Measurements from ENCODE around the gene TIFAB. TPM values are rescaled to one million over a fixed set of nuclear protein-coding genes. Genes with fewer than 3 reads are reported as not detected.

TIFAB gene
- total RNA-seq, 1 experiment from 2014 or later, result not detected

- ATAC-seq (no peak), DNase-seq (ENCODE audit: low read depth, low spot score) (no peak)
- intact Hi-C loops (cut with micrococcal nuclease), result no loop called here
- Histone ChIP-seq H3K4me2 (ENCODE audit: low read length) (no peak overlapping the region), H3K4me3 (replicated peaks in 1 of 2; ENCODE audit: low read depth in 1 of 2, low read length in 2 of 2) (no peak overlapping the region), H3K9ac (ENCODE audit: low read length) (no peak overlapping the region), H3K36me3 (ENCODE audit: control insufficient read depth in 1 of 2, insufficient read depth in 2 of 2, low read length in 2 of 2) (no peaks in the 10 kb centered on the region), H3K27ac (ENCODE audit: low read depth, low read length) (no peak overlapping the region), H3K4me1 (ENCODE audit: control insufficient read depth in 1 of 2, insufficient read depth in 2 of 2, low read length in 2 of 2) (no peaks in the 10 kb centered on the region), H4K20me1 (ENCODE audit: insufficient read depth) (no peaks in the 10 kb centered on the region), H3K27me3 (ENCODE audit: insufficient read depth, low read length) (peaks cover 4% of the 10 kb centered on the region; the same call in 1 of the 2 replicates), H3K9me3 (ENCODE audit: control insufficient read depth in 1 of 2, insufficient read depth in 1 of 2, low read depth in 1 of 2, low read length in 2 of 2) (no peaks in the 10 kb centered on the region), H3K9me2 (ENCODE audit: insufficient read depth) (no peaks in the 10 kb centered on the region), H2AFZ (ENCODE audit: low read depth, low read length, poor library complexity, severe bottlenecking) (no peak overlapping the region), H3K79me2 (ENCODE audit: insufficient read depth, low read length) (no peaks in the 10 kb centered on the region)
- no TSS peak for BruUV-seq (replicated peaks)
- POLR2A ChIA-PET, result no interaction called here
- RAD21 ChIA-PET (ENCODE audit: low non-redundant PET in 1 of 2, low total read pairs in 2 of 2, uncharacterized antibody in 2 of 2, unreplicated experiment in 2 of 2), result no interaction called here
- TF ChIP-seq SP1 (IDR thresholded peaks at IDR 0.05; ENCODE audit: low read depth) (no peak), CBX3 (IDR thresholded peaks at IDR 0.05; ENCODE audit: low read depth) (no peak), ZFX (IDR thresholded peaks at IDR 0.05) (no peak), SIN3A (IDR thresholded peaks at IDR 0.05; ENCODE audit: low read depth) (no peak), ELF1 (IDR thresholded peaks at IDR 0.05; ENCODE audit: borderline replicate concordance, low read depth) (no peak), EZH2 (IDR thresholded peaks at IDR 0.05) (no peak), ZNF274 (IDR thresholded peaks at IDR 0.05; ENCODE audit: low read depth, low read length) (no peak), ZBTB33 (IDR thresholded peaks at IDR 0.05; ENCODE audit: extremely low read depth, insufficient replicate concordance, low read length) (no peak), RAD21 (IDR thresholded peaks at IDR 0.05; ENCODE audit: low read depth) (no peak), CEBPB (IDR thresholded peaks at IDR 0.05; ENCODE audit: low read depth) (no peak), FOSL1 (IDR thresholded peaks at IDR 0.05; ENCODE audit: low read depth) (no peak), POLR2AphosphoS5 (IDR thresholded peaks at IDR 0.05; ENCODE audit: low read depth, low read length) (no peak), EGR1 (IDR thresholded peaks at IDR 0.05; ENCODE audit: low read depth) (no peak), SRF (IDR thresholded peaks at IDR 0.05; ENCODE audit: low read depth) (no peak), POLR2A (IDR thresholded peaks at IDR 0.05; ENCODE audit: borderline replicate concordance, extremely low read depth, insufficient read depth, insufficient read length) (no peak), MAX (IDR thresholded peaks at IDR 0.05) (no peak), TCF7L2 (IDR thresholded peaks at IDR 0.05; ENCODE audit: borderline replicate concordance, extremely low read depth, insufficient read depth, insufficient read length) (no peak)
- TF ChIP-seq, protein P1, sequence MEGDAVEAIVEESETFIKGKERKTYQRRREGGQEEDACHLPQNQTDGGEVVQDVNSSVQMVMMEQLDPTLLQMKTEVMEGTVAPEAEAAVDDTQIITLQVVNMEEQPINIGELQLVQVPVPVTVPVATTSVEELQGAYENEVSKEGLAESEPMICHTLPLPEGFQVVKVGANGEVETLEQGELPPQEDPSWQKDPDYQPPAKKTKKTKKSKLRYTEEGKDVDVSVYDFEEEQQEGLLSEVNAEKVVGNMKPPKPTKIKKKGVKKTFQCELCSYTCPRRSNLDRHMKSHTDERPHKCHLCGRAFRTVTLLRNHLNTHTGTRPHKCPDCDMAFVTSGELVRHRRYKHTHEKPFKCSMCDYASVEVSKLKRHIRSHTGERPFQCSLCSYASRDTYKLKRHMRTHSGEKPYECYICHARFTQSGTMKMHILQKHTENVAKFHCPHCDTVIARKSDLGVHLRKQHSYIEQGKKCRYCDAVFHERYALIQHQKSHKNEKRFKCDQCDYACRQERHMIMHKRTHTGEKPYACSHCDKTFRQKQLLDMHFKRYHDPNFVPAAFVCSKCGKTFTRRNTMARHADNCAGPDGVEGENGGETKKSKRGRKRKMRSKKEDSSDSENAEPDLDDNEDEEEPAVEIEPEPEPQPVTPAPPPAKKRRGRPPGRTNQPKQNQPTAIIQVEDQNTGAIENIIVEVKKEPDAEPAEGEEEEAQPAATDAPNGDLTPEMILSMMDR (IDR thresholded peaks at IDR 0.05 in 2 of 3, conservative IDR thresholded peaks at IDR 0.05 in 1 of 3; ENCODE audit: borderline replicate concordance in 1 of 3, insufficient read depth in 1 of 3, low read depth in 2 of 3, low read length in 2 of 3), result no peak
- TF ChIP-seq, protein P2, sequence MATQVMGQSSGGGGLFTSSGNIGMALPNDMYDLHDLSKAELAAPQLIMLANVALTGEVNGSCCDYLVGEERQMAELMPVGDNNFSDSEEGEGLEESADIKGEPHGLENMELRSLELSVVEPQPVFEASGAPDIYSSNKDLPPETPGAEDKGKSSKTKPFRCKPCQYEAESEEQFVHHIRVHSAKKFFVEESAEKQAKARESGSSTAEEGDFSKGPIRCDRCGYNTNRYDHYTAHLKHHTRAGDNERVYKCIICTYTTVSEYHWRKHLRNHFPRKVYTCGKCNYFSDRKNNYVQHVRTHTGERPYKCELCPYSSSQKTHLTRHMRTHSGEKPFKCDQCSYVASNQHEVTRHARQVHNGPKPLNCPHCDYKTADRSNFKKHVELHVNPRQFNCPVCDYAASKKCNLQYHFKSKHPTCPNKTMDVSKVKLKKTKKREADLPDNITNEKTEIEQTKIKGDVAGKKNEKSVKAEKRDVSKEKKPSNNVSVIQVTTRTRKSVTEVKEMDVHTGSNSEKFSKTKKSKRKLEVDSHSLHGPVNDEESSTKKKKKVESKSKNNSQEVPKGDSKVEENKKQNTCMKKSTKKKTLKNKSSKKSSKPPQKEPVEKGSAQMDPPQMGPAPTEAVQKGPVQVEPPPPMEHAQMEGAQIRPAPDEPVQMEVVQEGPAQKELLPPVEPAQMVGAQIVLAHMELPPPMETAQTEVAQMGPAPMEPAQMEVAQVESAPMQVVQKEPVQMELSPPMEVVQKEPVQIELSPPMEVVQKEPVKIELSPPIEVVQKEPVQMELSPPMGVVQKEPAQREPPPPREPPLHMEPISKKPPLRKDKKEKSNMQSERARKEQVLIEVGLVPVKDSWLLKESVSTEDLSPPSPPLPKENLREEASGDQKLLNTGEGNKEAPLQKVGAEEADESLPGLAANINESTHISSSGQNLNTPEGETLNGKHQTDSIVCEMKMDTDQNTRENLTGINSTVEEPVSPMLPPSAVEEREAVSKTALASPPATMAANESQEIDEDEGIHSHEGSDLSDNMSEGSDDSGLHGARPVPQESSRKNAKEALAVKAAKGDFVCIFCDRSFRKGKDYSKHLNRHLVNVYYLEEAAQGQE (IDR thresholded peaks at IDR 0.05; ENCODE audit: low read depth), result no peak
- TF ChIP-seq, protein P3, sequence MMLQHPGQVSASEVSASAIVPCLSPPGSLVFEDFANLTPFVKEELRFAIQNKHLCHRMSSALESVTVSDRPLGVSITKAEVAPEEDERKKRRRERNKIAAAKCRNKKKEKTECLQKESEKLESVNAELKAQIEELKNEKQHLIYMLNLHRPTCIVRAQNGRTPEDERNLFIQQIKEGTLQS (IDR thresholded peaks at IDR 0.05), result no peak
- CTCF ChIA-PET, result interaction anchor here (1.2 kb wide), 1 partner anchor 10 kb away, joined by 5 read pairs; no protein-coding TSS in a partner anchor
Measured at GRCh38 chr5:135471726-135472125, 19.6 kb upstream of the TIFAB start.

Data from HCT116 (cell line).